Mammary epithelial cell (primary cell): ENCODE data around the gene SLC17A9.

Experiments used
- EZH2 ChIP-seq: IDR thresholded peaks from 2 replicates; pipeline ENCODE4 v1.6.1; 2012; ENCODE audit warnings: low read length, inconsistent platforms, borderline replicate concordance
- TF ChIP-seq, protein P1 (sequence below), 2 donors: IDR thresholded peaks in 1 of 2; conservative IDR thresholded peaks in 1 of 2; 2 replicates each; pipeline ENCODE4 v1.5.1; 2011 to 2012; ENCODE audit warnings: inconsistent platforms in 2 of 2, low read length in 2 of 2, mild to moderate bottlenecking in 2 of 2, control low read depth in 1 of 2, low read depth in 1 of 2; ENCODE audit not compliant: insufficient read depth in 1 of 2; ENCODE audit errors: extremely low read depth in 1 of 2

DNA sequence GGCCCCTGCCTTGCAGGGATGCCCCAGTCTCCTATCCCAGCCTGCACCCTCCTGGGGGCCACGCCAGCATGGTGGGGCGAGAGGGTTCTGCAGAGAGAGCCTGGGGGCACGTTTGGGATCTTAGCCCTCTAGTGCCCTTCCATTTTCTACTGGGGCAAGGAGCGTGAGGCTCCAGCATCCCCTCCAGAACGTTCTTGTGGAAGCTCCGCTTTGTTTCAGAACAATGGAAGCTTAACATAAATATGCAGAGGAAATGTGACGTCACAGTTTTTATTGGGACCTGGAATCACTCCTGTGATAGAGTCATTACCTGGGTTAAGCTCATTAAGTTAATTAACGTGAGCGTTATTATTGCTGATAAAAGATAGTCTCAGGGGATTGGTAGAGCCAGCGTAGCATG is 34.6 kb downstream of the SLC17A9 start:
- TF ChIP-seq, protein P1, sequence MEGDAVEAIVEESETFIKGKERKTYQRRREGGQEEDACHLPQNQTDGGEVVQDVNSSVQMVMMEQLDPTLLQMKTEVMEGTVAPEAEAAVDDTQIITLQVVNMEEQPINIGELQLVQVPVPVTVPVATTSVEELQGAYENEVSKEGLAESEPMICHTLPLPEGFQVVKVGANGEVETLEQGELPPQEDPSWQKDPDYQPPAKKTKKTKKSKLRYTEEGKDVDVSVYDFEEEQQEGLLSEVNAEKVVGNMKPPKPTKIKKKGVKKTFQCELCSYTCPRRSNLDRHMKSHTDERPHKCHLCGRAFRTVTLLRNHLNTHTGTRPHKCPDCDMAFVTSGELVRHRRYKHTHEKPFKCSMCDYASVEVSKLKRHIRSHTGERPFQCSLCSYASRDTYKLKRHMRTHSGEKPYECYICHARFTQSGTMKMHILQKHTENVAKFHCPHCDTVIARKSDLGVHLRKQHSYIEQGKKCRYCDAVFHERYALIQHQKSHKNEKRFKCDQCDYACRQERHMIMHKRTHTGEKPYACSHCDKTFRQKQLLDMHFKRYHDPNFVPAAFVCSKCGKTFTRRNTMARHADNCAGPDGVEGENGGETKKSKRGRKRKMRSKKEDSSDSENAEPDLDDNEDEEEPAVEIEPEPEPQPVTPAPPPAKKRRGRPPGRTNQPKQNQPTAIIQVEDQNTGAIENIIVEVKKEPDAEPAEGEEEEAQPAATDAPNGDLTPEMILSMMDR (conservative IDR thresholded peaks at IDR 0.05 in 1 of 2, IDR thresholded peaks at IDR 0.05 in 1 of 2; ENCODE audit: extremely low read depth in 1 of 2, insufficient read depth in 1 of 2, low read depth in 1 of 2, low read length in 2 of 2) = no peak
- TF ChIP-seq EZH2 = no peak
